GM19463 (cell line): ENCODE results near the gene KCNJ6.

Experiments
- ATAC-seq: cut with Tn5 transposase; IDR thresholded peaks from one replicate; pipeline ENCODE4 v1.9.1; 2021; ENCODE audit warnings: mild to moderate bottlenecking, moderate library complexity; ENCODE audit not compliant: unreplicated experiment

KCNJ6 gene

GRCh38 chr21:37827913-37828312 lies 88.3 kb downstream of the KCNJ6 start:
- ATAC-seq = no peak

GRCh38 chr21:37821786-37822450 lies 94.3 kb downstream of the KCNJ6 start:
- no peak for ATAC-seq

DNA sequence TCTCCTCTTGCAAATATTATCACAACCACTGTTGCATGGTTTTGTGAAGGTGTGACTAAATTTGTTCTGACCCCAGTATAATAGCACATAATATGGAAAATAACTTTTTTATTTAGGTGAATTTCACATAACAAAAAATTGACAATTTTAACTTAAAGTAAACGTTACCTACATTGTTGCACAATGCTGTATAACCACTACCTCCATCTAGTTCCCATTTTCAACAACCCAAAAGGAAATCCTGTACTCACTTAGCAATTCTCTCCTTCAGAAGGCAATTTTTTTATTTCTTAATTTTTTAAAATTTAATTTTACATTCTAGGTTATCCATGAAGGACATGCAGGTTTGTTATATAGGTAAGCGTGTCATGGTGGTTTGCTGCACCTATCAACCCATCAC lies 95.2 kb downstream of the KCNJ6 start:
- ATAC-seq = no peak

DNA sequence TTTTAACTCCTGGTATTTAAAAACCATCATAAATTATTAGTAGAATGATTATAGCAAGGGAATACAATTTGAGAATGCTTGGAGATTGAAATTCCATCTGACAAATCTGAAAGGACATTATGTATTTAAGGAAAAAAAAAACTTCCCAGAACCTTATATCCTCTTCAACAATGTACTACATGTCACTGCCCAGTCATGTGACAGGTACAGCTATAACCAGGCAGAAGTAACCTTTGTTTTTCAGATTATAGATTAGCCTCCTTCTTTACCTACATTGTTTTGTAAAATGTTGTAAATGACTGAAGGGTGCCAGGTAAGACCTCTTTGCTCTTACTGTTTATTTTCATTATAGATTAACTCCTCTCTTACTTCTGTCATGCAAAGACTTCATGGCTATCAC lies 96.9 kb downstream of the KCNJ6 start:
- ATAC-seq = no peak

- no peak for ATAC-seq
Observed at GRCh38 chr21:37817242-37817641, 99.0 kb downstream of the KCNJ6 start.

GRCh38 chr21:37815893-37816292 lies 100.4 kb downstream of the KCNJ6 start:
- no peak for ATAC-seq

DNA sequence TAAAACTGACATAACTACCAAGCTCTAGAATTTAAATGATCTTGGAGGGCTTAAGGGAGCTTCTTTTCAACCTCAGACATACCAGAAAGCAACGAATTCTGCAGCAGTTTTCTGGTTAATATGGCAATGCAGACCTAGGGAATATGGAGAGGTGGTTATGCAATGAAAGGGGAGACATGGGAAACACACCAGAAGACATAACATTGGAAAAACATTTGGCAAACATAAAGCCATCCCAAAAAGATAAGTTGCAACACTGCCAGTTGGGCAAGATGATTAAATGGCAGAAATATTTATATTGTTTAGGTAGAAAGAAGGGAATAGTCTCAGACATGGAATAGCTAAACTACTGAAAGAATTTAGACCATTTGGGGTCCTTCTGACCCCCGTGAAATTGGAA lies 104.5 kb downstream of the KCNJ6 start:
- ATAC-seq = no peak

DNA sequence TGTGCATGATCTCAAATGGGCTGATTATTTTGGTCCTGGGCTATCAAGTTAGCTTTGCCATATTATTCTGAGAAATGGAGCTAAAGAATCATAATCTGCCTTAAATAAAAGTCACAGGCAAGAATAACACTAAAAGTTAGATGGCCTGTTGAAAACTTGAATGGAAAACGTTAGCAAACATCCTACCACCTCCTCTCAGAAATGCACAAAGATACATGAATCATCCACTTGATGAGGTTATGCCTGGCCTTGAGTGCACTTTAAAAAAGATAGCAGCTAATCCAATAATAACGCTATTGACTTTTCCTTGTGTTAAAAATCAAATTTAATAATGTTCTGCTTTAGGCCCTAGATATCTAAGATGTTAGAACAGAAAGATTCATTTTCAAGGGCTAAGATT lies 108.0 kb downstream of the KCNJ6 start:
- ATAC-seq = no peak

- ATAC-seq = no peak
Observed at GRCh38 chr21:37805266-37805665, 111.0 kb downstream of the KCNJ6 start.

- ATAC-seq = no peak
Observed at GRCh38 chr21:37804001-37804400, 112.3 kb downstream of the KCNJ6 start.

GRCh38 chr21:37803101-37803651 lies 113.1 kb downstream of the KCNJ6 start:
- no peak for ATAC-seq

- ATAC-seq = no peak
Observed at GRCh38 chr21:37800456-37801061, 115.7 kb downstream of the KCNJ6 start.

- no peak for ATAC-seq
Observed at GRCh38 chr21:37800057-37800455, 116.2 kb downstream of the KCNJ6 start.

GRCh38 chr21:37799211-37800056 lies 116.8 kb downstream of the KCNJ6 start:
- ATAC-seq = no peak

- no peak for ATAC-seq
Observed at GRCh38 chr21:37797403-37797802, 118.9 kb downstream of the KCNJ6 start.

GRCh38 chr21:37796011-37796410 lies 120.2 kb downstream of the KCNJ6 start:
- no peak for ATAC-seq

- ATAC-seq = no peak
Observed at GRCh38 chr21:37793660-37794059, 122.6 kb downstream of the KCNJ6 start.

- ATAC-seq = no peak
Observed at GRCh38 chr21:37792046-37792445, 124.2 kb downstream of the KCNJ6 start.

GRCh38 chr21:37790905-37791304 lies 125.4 kb downstream of the KCNJ6 start:
- ATAC-seq = no peak

DNA sequence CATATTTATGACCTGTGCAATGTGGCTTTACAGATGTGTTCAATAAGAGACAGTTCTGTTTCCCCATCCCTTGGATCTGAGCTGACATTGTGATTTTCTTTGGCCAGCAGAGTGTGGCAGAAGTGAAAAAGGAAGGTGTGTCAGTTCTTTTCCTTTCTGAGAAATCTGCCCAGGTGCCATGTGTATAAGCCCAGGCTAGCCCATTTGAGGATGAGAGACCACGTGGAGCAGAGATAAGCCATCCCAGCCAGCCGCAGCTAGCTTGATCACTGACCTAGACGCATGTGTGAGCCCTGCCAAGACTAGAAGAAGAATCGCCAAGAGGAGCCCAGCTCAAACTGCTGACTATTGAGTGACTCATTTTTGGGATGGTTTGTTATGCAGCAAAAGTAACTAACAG lies 127.8 kb downstream of the KCNJ6 start:
- no peak for ATAC-seq

DNA sequence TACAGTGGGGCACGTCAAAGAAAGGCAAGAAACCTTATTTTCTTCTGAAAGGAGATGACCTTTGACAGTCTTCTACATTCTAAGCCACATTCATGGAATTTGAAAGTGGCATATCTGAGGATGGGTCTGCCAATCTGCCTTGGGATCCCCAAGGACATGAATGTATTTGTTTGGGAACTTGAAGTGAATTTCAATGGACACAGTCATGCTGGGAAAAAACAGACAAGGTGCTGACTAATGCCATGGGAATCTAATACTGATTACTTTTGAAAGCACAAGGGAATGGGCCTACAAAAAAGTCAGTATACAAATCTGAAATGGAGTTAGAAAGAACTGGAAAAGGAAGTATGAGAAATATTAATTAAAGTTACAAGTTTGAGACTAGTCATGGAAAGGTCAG lies 128.8 kb downstream of the KCNJ6 start:
- no peak for ATAC-seq
